ENCODE results near the gene HNMT. TPM values are rescaled to one million over a fixed set of nuclear protein-coding genes. Genes with fewer than 3 reads are reported as not detected.
A peak's percentile ranks its signal among the peaks of the same experiment; 100 is the strongest.

HNMT gene
- total and polyA plus RNA-seq, 2 of the 13 experiments (the other 11 are each of a cell fraction or from before 2014, with no cell fraction given), result 279 to 309 TPM

- Histone ChIP-seq H3K4me1 (ENCODE audit: insufficient read depth, low read length) (peaks cover 62% of the 10 kb centered on the region), H3K79me2 (ENCODE audit: insufficient read depth, low read length) (peaks cover 86% of the 10 kb centered on the region), H3K27me3 (ENCODE audit: control insufficient read depth in 1 of 2, insufficient read depth in 2 of 2, low read length in 2 of 2) (no peaks in the 10 kb centered on the region), H3K36me3 (replicated peaks in 1 of 2; ENCODE audit: control insufficient read depth in 1 of 2, insufficient read depth in 2 of 2, low read length in 2 of 2) (peaks cover 12 to 66% of the 10 kb centered on the region in 2 experiments), H3K4me2 (ENCODE audit: low read depth, low read length) (no peak overlapping the region), H3K27ac (ENCODE audit: extremely low read length, insufficient read depth, low read length) (no peak overlapping the region), H3K9me3 (ENCODE audit: low read length) (no peaks in the 10 kb centered on the region), H3K4me3 (replicated peaks in 1 of 3; ENCODE audit: insufficient read depth in 1 of 3, low read depth in 2 of 3, low read length in 3 of 3) (no peak overlapping the region), H3K9ac (ENCODE audit: insufficient read depth, low read depth, low read length) (no peak overlapping the region), H4K20me1 (ENCODE audit: insufficient read depth, low read length) (peaks cover 47% of the 10 kb centered on the region; the same call in 1 of the 2 replicates), H2AFZ (ENCODE audit: low read length) (no peak overlapping the region)
- FAIRE-seq (no peak), DNase-seq (ENCODE audit: low spot score) (no peak), ATAC-seq (no peak)
- intact Hi-C loops (cut with micrococcal nuclease; ENCODE audit: unreplicated experiment) (no loop called here), in situ Hi-C loops (cut with HindIII; ENCODE audit: extremely low pct_ligation_motif_present, low pct_unique_long_range_greater_than_20kb) (no loop called here)
- TF ChIP-seq SMAD3 (CRISPR knock-in tag; IDR thresholded peaks at IDR 0.05), result 0 out of 2 replicates have a peak, but pooled peaks have one; percentile 13
- TF ChIP-seq ZKSCAN5 (CRISPR knock-in tag; IDR thresholded peaks at IDR 0.05), result no peak
- POLR2A ChIA-PET, result interaction anchor here (1.4 kb wide), 1 partner anchor 16 kb away, joined by 4 read pairs; the partner anchor contains the start of gene HNMT
- BruUV-seq (replicated peaks), result no TSS peak
- CTCF ChIA-PET (ENCODE audit: low intra/inter-chr PET ratio, low total read pairs), result no interaction called here
These were observed 16.2 kb downstream of the HNMT start for GRCh38 chr2:137980459-137980858.

GRCh38 chr2:137981112-137981656, 16.9 kb downstream of the HNMT start:
- no peak for FAIRE-seq

More at GRCh38 chr2:137981112-137981656, 16.9 kb downstream of the HNMT start:
- Histone ChIP-seq H3K9me3 (ENCODE audit: low read length) (no peaks in the 10 kb centered on the region), H3K4me3 (replicated peaks in 1 of 3; ENCODE audit: insufficient read depth in 1 of 3, low read depth in 2 of 3, low read length in 3 of 3) (no peak overlapping the region), H4K20me1 (ENCODE audit: insufficient read depth, low read length) (peaks cover 46% of the 10 kb centered on the region; the same call in 1 of the 2 replicates), H3K27ac (ENCODE audit: extremely low read length, insufficient read depth, low read length) (no peak overlapping the region), H3K36me3 (replicated peaks in 1 of 2; ENCODE audit: control insufficient read depth in 1 of 2, insufficient read depth in 2 of 2, low read length in 2 of 2) (peaks cover 13 to 68% of the 10 kb centered on the region in 2 experiments), H3K9ac (ENCODE audit: insufficient read depth, low read depth, low read length) (no peak overlapping the region), H3K79me2 (ENCODE audit: insufficient read depth, low read length) (peaks cover 83% of the 10 kb centered on the region), H3K4me2 (ENCODE audit: low read depth, low read length) (no peak overlapping the region), H3K27me3 (ENCODE audit: control insufficient read depth in 1 of 2, insufficient read depth in 2 of 2, low read length in 2 of 2) (no peaks in the 10 kb centered on the region), H3K4me1 (ENCODE audit: insufficient read depth, low read length) (peaks cover 55% of the 10 kb centered on the region), H2AFZ (ENCODE audit: low read length) (no peak overlapping the region)
- intact Hi-C loops (cut with micrococcal nuclease; ENCODE audit: unreplicated experiment), result no loop called here
- ATAC-seq (no peak), DNase-seq (ENCODE audit: low spot score) (no peak)
- ChIA-PET POLR2A (interaction anchor here (2.5 kb wide), 1 partner anchor 17 kb away, joined by 14 read pairs; the partner anchor contains the start of gene HNMT), CTCF (ENCODE audit: low intra/inter-chr PET ratio, low total read pairs) (no interaction called here)
- WGBS (ENCODE audit: low lambda C conversion rate), result 96% methylated on average over 11 of the region's 11 CpGs
- TF ChIP-seq GABPA (IDR thresholded peaks at IDR 0.05; ENCODE audit: low read depth, low read length) (no peak), GABPA (CRISPR knock-in tag; IDR thresholded peaks at IDR 0.05; ENCODE audit: low read depth) (no peak), DPF2 (CRISPR knock-in tag; IDR thresholded peaks at IDR 0.05; ENCODE audit: borderline replicate concordance, low read depth) (no peak), RBFOX2 (IDR thresholded peaks at IDR 0.05; ENCODE audit: low read depth, low read length) (peak; percentile 73), TFE3 (CRISPR knock-in tag; IDR thresholded peaks at IDR 0.05) (no peak), ZNF747 (CRISPR knock-in tag; IDR thresholded peaks at IDR 0.05; ENCODE audit: borderline replicate concordance) (no peak), KLF6 (CRISPR knock-in tag; IDR thresholded peaks at IDR 0.05) (no peak), POLR2A (IDR thresholded peaks at IDR 0.05; ENCODE audit: insufficient read depth in 1 of 2, low read depth in 2 of 2, low read length in 2 of 2) (peak in 1 of 2 experiments; percentile 37; a peak in 1 of 4 replicates), ZNF317 (CRISPR knock-in tag; IDR thresholded peaks at IDR 0.05) (0 out of 2 replicates have a peak, but pooled peaks have one; percentile 30), AGO2 (optimal IDR thresholded peaks at IDR 0.05; ENCODE audit: low read depth, low read length) (peak; percentile 62), RBM22 (optimal IDR thresholded peaks at IDR 0.05; ENCODE audit: low read length) (peak; percentile 71)
- in situ Hi-C loops (cut with HindIII; ENCODE audit: extremely low pct_ligation_motif_present, low pct_unique_long_range_greater_than_20kb), result no loop called here
- TSS peak; percentile 2 for BruUV-seq (replicated peaks)

Data from HepG2 (cell line).